ENCODE data around the gene CUL9. TPM values are rescaled to one million over a fixed set of nuclear protein-coding genes. Genes with fewer than 3 reads are reported as not detected.
A peak's percentile ranks its signal among the peaks of the same experiment; 100 is the strongest.

Gene CUL9
- total RNA-seq, 1 experiment from 2014 or later, result 15.2 TPM

DNA sequence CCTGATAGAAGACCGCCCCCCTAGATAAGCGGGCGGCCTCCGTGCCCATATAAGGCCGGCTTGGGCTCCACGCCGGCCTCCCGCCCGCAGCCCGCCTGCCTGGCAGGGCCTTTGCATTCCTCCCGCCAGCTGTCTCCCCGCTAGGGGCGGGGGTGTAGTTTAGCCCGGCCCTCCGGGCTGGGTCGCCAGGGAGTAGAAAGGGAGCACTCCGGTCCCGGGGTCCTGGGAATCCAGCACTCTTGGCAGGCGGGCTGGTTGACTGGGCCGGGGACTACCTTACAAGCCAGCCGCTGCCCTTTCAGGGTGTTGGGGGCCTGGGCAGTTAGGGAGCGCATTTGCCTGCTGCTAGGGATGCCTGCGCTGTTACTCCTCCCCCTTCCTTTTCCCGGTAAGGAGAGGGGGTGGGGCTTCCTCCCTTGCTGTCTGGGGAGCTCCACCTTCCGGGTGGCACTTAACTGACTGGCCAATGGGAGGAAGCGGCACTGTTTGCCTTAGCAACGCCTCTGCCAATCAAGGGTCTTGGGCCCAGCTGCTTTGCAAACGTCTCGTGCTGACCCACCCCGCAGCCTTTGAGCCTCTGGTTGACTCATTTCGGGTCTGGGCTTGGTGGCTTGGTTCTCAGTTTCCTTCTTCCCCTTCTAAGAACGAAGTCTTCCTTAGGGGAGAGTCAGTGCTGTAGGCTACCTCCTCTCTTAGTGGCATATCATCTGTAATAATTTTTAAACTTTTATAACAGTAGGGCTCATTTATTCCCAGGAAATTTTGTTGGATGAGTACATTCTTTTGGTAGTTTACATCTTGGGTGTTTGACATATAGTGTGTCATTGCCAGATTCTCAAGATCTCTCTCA lies 7.5 kb upstream of the CUL9 start:
- Histone ChIP-seq H2BK12ac (ENCODE audit: insufficient read length, low read depth, low read length) (no peak overlapping the region), H3K4me2 (ENCODE audit: insufficient read depth, insufficient read length, low read length) (peak overlapping the region; percentile 79), H2BK20ac (ENCODE audit: low read depth, low read length, poor library complexity, severe bottlenecking) (no peak overlapping the region), H3K23ac (ENCODE audit: insufficient read length, low read depth, low read length) (no peak overlapping the region), H4K91ac (ENCODE audit: insufficient read length, low read depth, low read length) (no peak overlapping the region), H3K4me1 (ENCODE audit: insufficient read depth, low read length) (peaks cover 4% of the 10 kb centered on the region; the same call in 1 of the 2 replicates), H3K9ac (ENCODE audit: extremely low read depth, insufficient read length, low read length) (no peak overlapping the region), H2BK120ac (ENCODE audit: low read depth, low read length, poor library complexity, severe bottlenecking) (no peak overlapping the region), H3K79me1 (ENCODE audit: insufficient read depth, low read depth, low read length, poor library complexity, severe bottlenecking) (peaks cover 4% of the 10 kb centered on the region), H2BK15ac (ENCODE audit: low read depth, low read length) (no peak overlapping the region), H3K18ac (ENCODE audit: insufficient read length, low read depth, low read length) (peak overlapping the region; percentile 95), H2BK5ac (ENCODE audit: insufficient read length, low read length) (no peak overlapping the region), H2AFZ (ENCODE audit: low read length) (no peak overlapping the region), H4K8ac (replicated peaks; ENCODE audit: insufficient read length, low read depth, low read length) (no peak overlapping the region), H4K20me1 (ENCODE audit: control insufficient read depth, insufficient read depth, insufficient read length) (no peaks in the 10 kb centered on the region), H3K9me3 (ENCODE audit: control insufficient read depth, low read depth, low read length) (no peaks in the 10 kb centered on the region), H3K56ac (ENCODE audit: insufficient read length, low read depth, low read length) (no peak overlapping the region), H3K27ac (ENCODE audit: insufficient read length, low read depth, low read length) (no peak overlapping the region), H3K27me3 (ENCODE audit: insufficient read depth, low read length) (no peaks in the 10 kb centered on the region), H3K14ac (ENCODE audit: insufficient read depth, low read length) (peak overlapping the region; percentile 96; the same call in 1 of the 2 replicates), H3K23me2 (ENCODE audit: insufficient read length, low read depth, low read length, poor library complexity, severe bottlenecking) (peaks cover 23% of the 10 kb centered on the region), H3T11ph (ENCODE audit: low read length) (no peak overlapping the region), H2AK5ac (ENCODE audit: insufficient read length, low read length) (no peak overlapping the region), H4K5ac (ENCODE audit: insufficient read length, low read depth, low read length) (no peak overlapping the region), H3K79me2 (ENCODE audit: insufficient read depth, low read length) (peaks cover 2% of the 10 kb centered on the region; the same call in 1 of the 2 replicates), H3K4ac (ENCODE audit: low read depth, low read length) (no peak overlapping the region)
- Mint-ChIP-seq H3K27me3 (ENCODE audit: low read depth) (peaks cover 6% of the 10 kb centered on the region), H3K4me3 (peak overlapping the region; percentile 99 to 100), H3K9me3 (peaks cover 0 to 3% of the 10 kb centered on the region in 2 experiments; a peak in 2 of 5 replicates), H3K4me1 (peaks cover 31 to 32% of the 10 kb centered on the region in 2 experiments), H3K27ac (peak overlapping the region; percentile 91 to 98 (median 91); a peak in 4 of 7 replicates), H3K36me3 (ENCODE audit: insufficient read depth in 1 of 3, low read depth in 3 of 3) (peaks cover 38 to 55% (median 55%) of the 10 kb centered on the region in 3 experiments)
- peak; percentile 99 for DNase-seq
- TF ChIP-seq, protein P1, sequence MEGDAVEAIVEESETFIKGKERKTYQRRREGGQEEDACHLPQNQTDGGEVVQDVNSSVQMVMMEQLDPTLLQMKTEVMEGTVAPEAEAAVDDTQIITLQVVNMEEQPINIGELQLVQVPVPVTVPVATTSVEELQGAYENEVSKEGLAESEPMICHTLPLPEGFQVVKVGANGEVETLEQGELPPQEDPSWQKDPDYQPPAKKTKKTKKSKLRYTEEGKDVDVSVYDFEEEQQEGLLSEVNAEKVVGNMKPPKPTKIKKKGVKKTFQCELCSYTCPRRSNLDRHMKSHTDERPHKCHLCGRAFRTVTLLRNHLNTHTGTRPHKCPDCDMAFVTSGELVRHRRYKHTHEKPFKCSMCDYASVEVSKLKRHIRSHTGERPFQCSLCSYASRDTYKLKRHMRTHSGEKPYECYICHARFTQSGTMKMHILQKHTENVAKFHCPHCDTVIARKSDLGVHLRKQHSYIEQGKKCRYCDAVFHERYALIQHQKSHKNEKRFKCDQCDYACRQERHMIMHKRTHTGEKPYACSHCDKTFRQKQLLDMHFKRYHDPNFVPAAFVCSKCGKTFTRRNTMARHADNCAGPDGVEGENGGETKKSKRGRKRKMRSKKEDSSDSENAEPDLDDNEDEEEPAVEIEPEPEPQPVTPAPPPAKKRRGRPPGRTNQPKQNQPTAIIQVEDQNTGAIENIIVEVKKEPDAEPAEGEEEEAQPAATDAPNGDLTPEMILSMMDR (conservative IDR thresholded peaks at IDR 0.05), result no peak; the same call in 2 of the 3 replicates
- WGBS (ENCODE audit: extremely low coverage, insufficient read length, low lambda C conversion rate), result no CpG with 5 or more reads among the region's 32 CpGs
